COLO668 (cell line): Measurements from ENCODE around the gene TBX21.

Experiments used
- DNase-seq: peaks from one replicate; lab custom pipeline; 2025; ENCODE audit not compliant: unreplicated experiment; lab: John Stamatoyannopoulos, UW

The TBX21 gene

GRCh38 chr17:47712330-47713023 is 20.6 kb upstream of the TBX21 start:
- DNase-seq, result no peak

- no peak for DNase-seq
Measured at GRCh38 chr17:47713980-47714700, 18.9 kb upstream of the TBX21 start.

- DNase-seq, result no peak
Measured at GRCh38 chr17:47714773-47715396, 18.2 kb upstream of the TBX21 start.

GRCh38 chr17:47715669-47716325 is 17.2 kb upstream of the TBX21 start:
- DNase-seq, result no peak

- no peak for DNase-seq
Measured at GRCh38 chr17:47716375-47716774, 16.7 kb upstream of the TBX21 start.

GRCh38 chr17:47717261-47717697 is 15.8 kb upstream of the TBX21 start:
- no peak for DNase-seq

GRCh38 chr17:47717979-47718621 is 14.9 kb upstream of the TBX21 start:
- DNase-seq, result no peak

GRCh38 chr17:47718634-47719405 is 14.2 kb upstream of the TBX21 start:
- DNase-seq, result no peak

GRCh38 chr17:47719411-47720152 is 13.5 kb upstream of the TBX21 start:
- no peak for DNase-seq

- DNase-seq, result no peak
Measured at GRCh38 chr17:47720196-47720595, 12.8 kb upstream of the TBX21 start.

GRCh38 chr17:47720754-47721533 is 12.1 kb upstream of the TBX21 start:
- no peak for DNase-seq

- no peak for DNase-seq
Measured at GRCh38 chr17:47721725-47722124, 11.3 kb upstream of the TBX21 start.

GRCh38 chr17:47724705-47725104 is 8.3 kb upstream of the TBX21 start:
- DNase-seq, result no peak

GRCh38 chr17:47725446-47726111 is 7.5 kb upstream of the TBX21 start:
- DNase-seq, result no peak

GRCh38 chr17:47726796-47727703 is 6.0 kb upstream of the TBX21 start:
- DNase-seq, result no peak

GRCh38 chr17:47727704-47728036 is 5.4 kb upstream of the TBX21 start:
- no peak for DNase-seq

- DNase-seq, result no peak
Measured at GRCh38 chr17:47728214-47728877, 4.7 kb upstream of the TBX21 start.
